Measurements from ENCODE around the gene PGM5.

DNA sequence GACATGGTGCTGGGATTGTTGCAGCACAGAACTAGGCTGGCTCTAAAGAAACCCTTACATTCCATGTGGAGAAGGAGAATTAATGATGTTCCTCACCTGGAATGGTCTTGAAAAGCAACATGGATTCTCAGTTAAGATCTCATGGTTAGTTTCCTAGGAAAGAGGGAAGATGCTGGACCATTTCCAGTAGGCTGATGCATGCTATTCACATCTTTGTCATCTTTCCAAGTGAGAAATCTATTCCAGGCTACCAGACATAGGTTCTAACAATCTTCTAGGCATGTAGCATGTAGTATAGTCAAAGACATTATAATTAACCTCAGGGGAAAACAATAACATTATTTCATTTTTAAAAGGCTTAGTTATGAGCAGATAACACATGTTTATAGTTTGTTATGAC lies 139.9 kb downstream of the PGM5 start:
- TF ChIP-seq TAF1 (IDR thresholded peaks at IDR 0.05; ENCODE audit: low read depth, low read length), result no peak
- TF ChIP-seq POLR2A (IDR thresholded peaks at IDR 0.05; ENCODE audit: low read depth, low read length), result no peak
- TF ChIP-seq POLR2AphosphoS5 (IDR thresholded peaks at IDR 0.05; ENCODE audit: low read depth, low read length), result no peak
- no peak for TF ChIP-seq PAX5 (IDR thresholded peaks at IDR 0.05; ENCODE audit: insufficient read depth, low read length, severe bottlenecking)
- no peak for TF ChIP-seq SPI1 (IDR thresholded peaks at IDR 0.05; ENCODE audit: low read depth, low read length)
